HCT116 (cell line): ENCODE data around the gene ERC2. TPM values are rescaled to one million over a fixed set of nuclear protein-coding genes. Genes with fewer than 3 reads are reported as not detected.

Experiments used
- ATAC-seq: fragments of 200-7000 bp; cut with Tn5 transposase; 2 replicates; pipeline ENCODE4 v1.9.1; 2020; ENCODE audit warnings: mild to moderate bottlenecking, moderate library complexity
- BruUV-seq: library from RNA; stranded (reverse); fragments of 400-500 nt; replicated peaks from 2 replicates; lab custom pipeline; 2021; lab: Mats Ljungman, UMichigan
- CTCF ChIA-PET: fragments of 300-600 bp; sonication (Branson Sonifier 250); formaldehyde crosslinking; loops from one replicate; lab custom pipeline; 2021; ENCODE audit warnings: antibody characterized with exemption; lab: Charles Lee
- POLR2A ChIA-PET: fragments of 300-600, 350-600 bp; sonication (Branson Sonifier 250); formaldehyde crosslinking; loops from one replicate; lab custom pipeline; 2021; ENCODE audit warnings: antibody characterized with exemption; lab: Charles Lee
- RAD21 ChIA-PET, 2 experiments: fragments of 300-600 bp; sonication (Branson Sonifier 250); formaldehyde crosslinking; loops; one replicate each; lab custom pipeline; 2023; ENCODE audit warnings: low total read pairs in 2 of 2; ENCODE audit not compliant: uncharacterized antibody in 2 of 2, unreplicated experiment in 2 of 2, low non-redundant PET in 1 of 2; lab: Charles Lee
- DNase-seq: peaks from one replicate; pipeline ENCODE4 v3.0.0-alpha.2; 2010; ENCODE audit warnings: low read depth, low spot score
- H2AFZ ChIP-seq: fragments of 200-600 bp; shearing (Covaris generic), sonication (generic); 2 replicates; pipeline ENCODE4 v1.6.1; 2017; ENCODE audit warnings: low read depth, mixed run types, mixed read lengths, antibody characterized with exemption, low read length; ENCODE audit not compliant: poor library complexity, severe bottlenecking
- H3K27ac ChIP-seq: 2 replicates; pipeline ENCODE4 v1.5.1; 2012; ENCODE audit warnings: low read depth, low read length
- H3K27me3 ChIP-seq: fragments of 200-600 bp; sonication (generic); 2 replicates; pipeline ENCODE4 v1.6.1; 2016; ENCODE audit warnings: mixed run types, low read length, mixed read lengths; ENCODE audit not compliant: insufficient read depth
- H3K36me3 ChIP-seq, 2 experiments: fragments of 200-500 bp in 1 of 2; fragments of 200-600 bp in 1 of 2; sonication (Bioruptor generic) in 1 of 2; sonication (generic) in 1 of 2; 2 replicates each; pipeline versions ENCODE4 v1.5.1 to v1.6.1; 2014 to 2016; ENCODE audit warnings: low read length in 2 of 2, inconsistent platforms in 1 of 2, mixed read lengths in 1 of 2, mixed run types in 1 of 2; ENCODE audit not compliant: insufficient read depth in 2 of 2, control insufficient read depth in 1 of 2
- H3K4me1 ChIP-seq, 2 experiments: fragments of 200-600 bp in 1 of 2; sonication (generic) in 1 of 2; 2 replicates each; pipeline versions ENCODE4 v1.5.1 to v1.6.1; 2012 to 2017; ENCODE audit warnings: low read length in 2 of 2, inconsistent platforms in 1 of 2, mild to moderate bottlenecking in 1 of 2, mixed read lengths in 1 of 2, mixed run types in 1 of 2, moderate library complexity in 1 of 2; ENCODE audit not compliant: insufficient read depth in 2 of 2, control insufficient read depth in 1 of 2
- H3K4me2 ChIP-seq: fragments of 200-600 bp; sonication (generic); 2 replicates; pipeline ENCODE4 v1.6.1; 2017; ENCODE audit warnings: mixed run types, low read length, mixed read lengths
- H3K4me3 ChIP-seq, 2 experiments: fragments of 200-600 bp in 1 of 2; sonication (generic) in 1 of 2; replicated peaks in 1 of 2; 2 replicates each; pipeline ENCODE4 v1.5.1; 2011 to 2016; ENCODE audit warnings: low read length in 2 of 2, control low read depth in 1 of 2, low read depth in 1 of 2, mild to moderate bottlenecking in 1 of 2, mixed read lengths in 1 of 2, mixed run types in 1 of 2
- H3K79me2 ChIP-seq: fragments of 200-600 bp; sonication (generic); 2 replicates; pipeline ENCODE4 v1.6.1; 2017; ENCODE audit warnings: mild to moderate bottlenecking, mixed run types, low read length, moderate library complexity, mixed read lengths; ENCODE audit not compliant: insufficient read depth
- H3K9ac ChIP-seq: fragments of 200-600 bp; sonication (generic); 2 replicates; pipeline ENCODE4 v1.6.1; 2016; ENCODE audit warnings: low read length, mixed read lengths
- H3K9me2 ChIP-seq: fragments of 200-600 bp; sonication (generic), shearing (Covaris generic); 2 replicates; pipeline ENCODE4 v1.6.1; 2017; ENCODE audit warnings: mixed run types, mild to moderate bottlenecking, moderate library complexity; ENCODE audit not compliant: insufficient read depth
- H3K9me3 ChIP-seq, 2 experiments: fragments of 200-500 bp in 1 of 2; fragments of 200-600 bp in 1 of 2; sonication (Bioruptor generic) in 1 of 2; sonication (generic) in 1 of 2; 2 replicates each; pipeline ENCODE4 v1.6.1; 2014 to 2017; ENCODE audit warnings: low read length in 2 of 2, mixed read lengths in 2 of 2, inconsistent platforms in 1 of 2, low read depth in 1 of 2, mild to moderate bottlenecking in 1 of 2, mixed run types in 1 of 2, moderate library complexity in 1 of 2; ENCODE audit not compliant: control insufficient read depth in 1 of 2, insufficient read depth in 1 of 2
- H4K20me1 ChIP-seq: fragments of 200-600 bp; sonication (generic), shearing (Covaris generic); 2 replicates; pipeline ENCODE4 v1.6.1; 2017; ENCODE audit warnings: mixed run types, mild to moderate bottlenecking, moderate library complexity; ENCODE audit not compliant: insufficient read depth
- CBX3 ChIP-seq: IDR thresholded peaks from 2 replicates; pipeline ENCODE4 v1.6.1; 2012; ENCODE audit warnings: low read depth
- CTCF ChIP-seq, 3 experiments: fragments of 200-600 bp in 1 of 3; sonication (generic) in 1 of 3; IDR thresholded peaks in 2 of 3; conservative IDR thresholded peaks in 1 of 3; 2 replicates each; pipeline ENCODE4 v1.5.1; 2012 to 2017; ENCODE audit warnings: low read depth in 2 of 3, low read length in 2 of 3, antibody characterized with exemption in 1 of 3, borderline replicate concordance in 1 of 3, control low read depth in 1 of 3, mild to moderate bottlenecking in 1 of 3, mixed read lengths in 1 of 3, mixed run types in 1 of 3, moderate library complexity in 1 of 3; ENCODE audit not compliant: insufficient read depth in 1 of 3
- EZH2 ChIP-seq: fragments of 200-600 bp; sonication (generic); IDR thresholded peaks from 2 replicates; pipeline ENCODE4 v1.6.1; 2017; ENCODE audit warnings: antibody characterized with exemption, mixed run types
- FOSL1 ChIP-seq: IDR thresholded peaks from 2 replicates; pipeline ENCODE4 v1.6.1; 2012; ENCODE audit warnings: low read depth
- REST ChIP-seq: IDR thresholded peaks from 2 replicates; pipeline ENCODE4 v1.6.1; 2012; ENCODE audit warnings: low read depth
- ZFX ChIP-seq: fragments of 450-650 bp; IDR thresholded peaks from 2 replicates; pipeline ENCODE4 v1.6.1; 2017
- intact Hi-C: fragments of 100-400 bp; cut with micrococcal nuclease; formaldehyde crosslinking; loops from 2 replicates; pipeline ENCODE4 v1.10.0; 2022
- total RNA-seq: library from RNA; stranded (reverse); gene quantifications from one replicate; pipeline ENCODE4 v1.2.1, GENCODE V29; 2021; ENCODE audit not compliant: unreplicated experiment

The ERC2 gene
- total RNA-seq, 1 experiment from 2014 or later = not detected

DNA sequence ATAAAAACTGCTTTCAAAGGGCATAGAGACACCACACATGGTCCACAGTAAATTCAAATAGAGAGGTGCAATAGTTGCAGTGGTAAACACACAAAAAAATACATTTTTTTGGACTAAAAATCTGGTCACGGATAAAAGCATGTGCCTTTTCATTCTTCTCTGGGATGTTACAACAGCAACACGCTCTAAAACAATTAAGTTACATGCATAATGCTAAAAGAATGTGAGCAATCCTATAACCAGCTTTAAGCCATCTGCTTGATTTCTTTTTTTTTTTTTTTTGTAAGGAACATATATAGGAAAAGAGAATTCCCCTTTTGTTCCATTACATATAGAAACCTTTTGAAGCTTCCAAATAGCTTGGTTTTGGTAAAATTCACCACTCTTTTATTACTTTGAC, 1001.2 kb downstream of the ERC2 start:
- H3K4me3 ChIP-seq = no peak overlapping the region
- H3K4me1 ChIP-seq = no peaks in the 10 kb centered on the region
- BruUV-seq = no TSS peak
- RAD21 ChIA-PET = no interaction called here
- H3K9ac ChIP-seq = no peak overlapping the region
- no peak overlapping the region for H2AFZ ChIP-seq
- no peaks in the 10 kb centered on the region for H3K27me3 ChIP-seq
- H3K9me3 ChIP-seq = peaks cover 0 to 6% of the 10 kb centered on the region in 2 experiments; a peak in 2 of 4 replicates
- H4K20me1 ChIP-seq = no peaks in the 10 kb centered on the region
- no peak for TF ChIP-seq REST
- TF ChIP-seq FOSL1 = no peak
- TF ChIP-seq ZFX = no peak
- TF ChIP-seq EZH2 = no peak
- TF ChIP-seq CTCF (IDR thresholded peaks at IDR 0.05 in 2 of 3, conservative IDR thresholded peaks at IDR 0.05 in 1 of 3; ENCODE audit: borderline replicate concordance in 1 of 3, insufficient read depth in 1 of 3, low read depth in 2 of 3, low read length in 2 of 3) = no peak
- no peak for TF ChIP-seq CBX3
- no peak overlapping the region for H3K27ac ChIP-seq
- H3K4me2 ChIP-seq = no peak overlapping the region
- ATAC-seq = no peak
- no peaks in the 10 kb centered on the region for H3K36me3 ChIP-seq
- H3K9me2 ChIP-seq = no peaks in the 10 kb centered on the region
- DNase-seq = no peak
- H3K79me2 ChIP-seq = no peaks in the 10 kb centered on the region
- POLR2A ChIA-PET = no interaction called here
- CTCF ChIA-PET = no interaction called here
- intact Hi-C loops = no loop called here
